GM13977 (cell line): ENCODE data around the gene GATAD2B.
A peak's percentile ranks its signal among the peaks of the same experiment; 100 is the strongest.

Experiments
- DNase-seq: peaks from one replicate; pipeline ENCODE4 v3.0.0; 2012; ENCODE audit warnings: low spot score
- in situ Hi-C: fragments of 300-500 bp; cut with MboI; formaldehyde crosslinking; loops from one replicate; pipeline ENCODE4 v1.12.0; 2022; ENCODE audit warnings: low sequenced_read_pairs, low pct_unique_long_range_greater_than_20kb, mixed read lengths, inconsistent platforms; ENCODE audit not compliant: unreplicated experiment
- TF ChIP-seq, protein P1 (sequence below): IDR thresholded peaks from 2 replicates; pipeline ENCODE4 v1.5.1; 2012; ENCODE audit warnings: mild to moderate bottlenecking, control low read depth; ENCODE audit not compliant: insufficient read depth; ENCODE audit errors: extremely low read depth, missing control alignments

The GATAD2B gene

DNA sequence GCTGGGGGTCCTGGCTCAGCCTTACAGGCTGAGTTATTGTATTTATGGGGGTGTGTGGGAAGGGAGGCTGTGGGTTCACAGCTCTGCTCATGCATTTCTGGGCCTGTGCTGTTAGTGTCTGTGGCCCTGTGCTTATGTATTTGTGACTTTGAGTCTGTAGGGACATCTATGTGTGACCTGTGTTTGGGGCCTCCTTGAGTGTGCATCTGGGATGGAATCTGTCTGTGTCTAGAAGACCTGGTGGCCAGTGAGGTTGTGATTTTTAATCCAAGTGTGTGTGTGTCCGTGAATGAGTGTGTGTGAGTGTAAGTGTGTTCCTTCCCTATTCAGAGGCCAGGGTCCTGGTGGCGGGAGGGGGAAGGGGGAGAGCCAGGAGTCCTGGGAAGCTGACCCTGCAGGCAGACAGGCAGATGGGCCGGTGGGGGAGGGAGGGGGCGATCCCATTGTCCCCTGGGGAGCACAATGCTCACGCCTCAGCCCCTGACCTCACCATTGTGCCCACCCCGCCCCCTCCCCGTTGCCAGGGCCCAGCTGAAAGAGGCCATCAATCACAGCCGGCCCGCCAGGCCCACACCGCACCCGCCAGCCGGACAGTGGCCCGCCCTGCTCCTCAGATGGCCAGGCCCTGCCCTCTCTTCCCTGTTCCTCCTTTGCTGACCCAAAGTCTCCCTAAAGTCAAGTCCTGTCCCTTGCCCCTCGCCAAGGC, 128.0 kb downstream of the GATAD2B start:
- in situ Hi-C loops = loop anchor here (5.0 kb wide), 1 partner anchor 188 kb away; no protein-coding TSS in a partner anchor
- TF ChIP-seq, protein P1, sequence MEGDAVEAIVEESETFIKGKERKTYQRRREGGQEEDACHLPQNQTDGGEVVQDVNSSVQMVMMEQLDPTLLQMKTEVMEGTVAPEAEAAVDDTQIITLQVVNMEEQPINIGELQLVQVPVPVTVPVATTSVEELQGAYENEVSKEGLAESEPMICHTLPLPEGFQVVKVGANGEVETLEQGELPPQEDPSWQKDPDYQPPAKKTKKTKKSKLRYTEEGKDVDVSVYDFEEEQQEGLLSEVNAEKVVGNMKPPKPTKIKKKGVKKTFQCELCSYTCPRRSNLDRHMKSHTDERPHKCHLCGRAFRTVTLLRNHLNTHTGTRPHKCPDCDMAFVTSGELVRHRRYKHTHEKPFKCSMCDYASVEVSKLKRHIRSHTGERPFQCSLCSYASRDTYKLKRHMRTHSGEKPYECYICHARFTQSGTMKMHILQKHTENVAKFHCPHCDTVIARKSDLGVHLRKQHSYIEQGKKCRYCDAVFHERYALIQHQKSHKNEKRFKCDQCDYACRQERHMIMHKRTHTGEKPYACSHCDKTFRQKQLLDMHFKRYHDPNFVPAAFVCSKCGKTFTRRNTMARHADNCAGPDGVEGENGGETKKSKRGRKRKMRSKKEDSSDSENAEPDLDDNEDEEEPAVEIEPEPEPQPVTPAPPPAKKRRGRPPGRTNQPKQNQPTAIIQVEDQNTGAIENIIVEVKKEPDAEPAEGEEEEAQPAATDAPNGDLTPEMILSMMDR = no peak
- DNase-seq = no peak

DNA sequence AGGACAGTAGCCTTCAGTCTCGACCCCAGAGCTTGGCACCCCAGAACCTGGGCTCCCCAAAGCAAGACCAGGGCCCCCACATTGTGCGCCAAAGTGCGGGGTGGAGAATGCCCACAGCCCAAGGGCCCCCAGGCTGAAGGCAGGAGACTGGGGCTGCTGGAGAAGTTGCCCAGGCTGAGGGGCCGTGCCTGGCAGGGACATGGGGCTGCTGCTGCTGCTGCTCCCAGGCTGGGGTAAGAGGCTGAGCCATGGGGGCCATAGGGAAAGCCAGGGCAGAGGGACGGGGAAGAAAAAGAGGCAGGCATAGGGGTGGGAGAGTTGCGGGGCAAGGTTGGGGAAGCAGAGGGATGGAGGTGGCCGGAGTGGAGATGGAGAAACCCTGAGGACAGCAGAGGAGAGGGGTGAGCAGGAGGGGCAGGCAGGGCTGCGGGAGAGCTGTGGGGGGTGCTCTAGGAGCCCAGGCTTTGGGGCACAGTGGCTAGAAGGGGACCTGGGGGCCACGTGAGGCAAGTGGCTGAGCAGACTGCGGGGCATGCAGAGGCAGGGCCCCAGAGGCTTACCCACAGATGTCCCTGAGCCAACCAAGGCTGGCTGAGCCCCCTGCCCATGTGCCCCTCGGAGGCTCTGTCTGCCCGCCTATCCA, 128.7 kb downstream of the GATAD2B start:
- in situ Hi-C loops = no loop called here

DNA sequence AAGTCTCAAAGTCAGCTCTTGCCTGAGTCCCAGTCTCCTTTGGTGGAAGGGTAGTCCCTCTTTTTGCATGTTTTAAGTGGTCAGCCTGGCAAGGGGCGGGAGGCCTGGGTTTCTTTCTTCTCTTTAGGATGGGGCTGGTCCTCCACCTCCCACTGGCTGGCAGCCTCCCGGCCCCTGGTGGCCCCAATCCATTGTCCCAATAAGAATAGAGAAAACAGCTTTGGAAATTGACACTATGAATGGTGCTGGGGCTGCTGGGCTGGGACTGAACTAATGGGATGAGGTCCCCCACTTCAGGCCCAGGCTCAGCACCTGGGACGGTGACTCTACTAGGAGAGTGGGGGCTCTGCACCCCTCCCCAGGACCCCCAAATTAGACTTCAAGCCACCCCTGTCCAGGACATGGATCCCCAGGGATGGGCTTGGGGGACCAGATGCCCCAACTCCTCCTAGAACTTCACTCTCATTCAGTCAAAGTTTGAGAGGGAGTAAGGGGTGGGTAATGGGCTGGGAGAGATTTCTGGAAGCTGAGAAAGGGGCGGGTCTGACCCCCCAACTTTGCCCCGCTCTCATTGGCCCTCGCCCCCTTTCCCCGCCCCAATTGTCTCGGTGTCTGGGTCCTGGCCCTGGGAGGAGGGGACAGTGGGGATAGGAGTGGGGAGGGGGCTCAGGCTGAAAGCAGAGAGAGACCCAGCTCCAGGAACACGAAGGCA, 129.4 kb downstream of the GATAD2B start:
- no peak for DNase-seq
- in situ Hi-C loops = no loop called here
- TF ChIP-seq, protein P1 = no peak

More for the DNA sequence above, 128.7 kb downstream of the GATAD2B start:
- DNase-seq = no peak
- TF ChIP-seq, protein P1 = no peak

DNA sequence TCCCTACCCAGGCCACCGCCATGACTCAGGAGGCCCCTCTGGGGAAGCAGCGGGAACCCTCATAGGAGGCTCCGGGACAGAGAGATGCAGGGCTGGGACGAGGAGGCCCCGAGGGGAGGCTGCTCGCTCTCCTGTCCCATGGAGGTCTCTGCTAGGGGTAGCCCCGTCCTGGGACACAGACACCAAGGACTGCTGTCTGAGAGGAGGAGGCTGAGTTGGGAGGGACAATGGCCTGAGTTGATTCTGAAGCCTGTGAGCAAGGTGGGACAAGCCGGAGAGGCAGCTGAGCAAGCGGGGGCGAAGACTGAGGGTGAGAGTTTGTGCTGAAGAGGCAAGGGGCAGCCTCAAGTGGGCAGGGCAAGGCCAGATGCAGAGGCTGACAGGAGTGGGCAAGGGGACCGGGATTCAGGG, 130.1 kb downstream of the GATAD2B start:
- in situ Hi-C loops = no loop called here
- no peak for DNase-seq
- TF ChIP-seq, protein P1 = no peak

DNA sequence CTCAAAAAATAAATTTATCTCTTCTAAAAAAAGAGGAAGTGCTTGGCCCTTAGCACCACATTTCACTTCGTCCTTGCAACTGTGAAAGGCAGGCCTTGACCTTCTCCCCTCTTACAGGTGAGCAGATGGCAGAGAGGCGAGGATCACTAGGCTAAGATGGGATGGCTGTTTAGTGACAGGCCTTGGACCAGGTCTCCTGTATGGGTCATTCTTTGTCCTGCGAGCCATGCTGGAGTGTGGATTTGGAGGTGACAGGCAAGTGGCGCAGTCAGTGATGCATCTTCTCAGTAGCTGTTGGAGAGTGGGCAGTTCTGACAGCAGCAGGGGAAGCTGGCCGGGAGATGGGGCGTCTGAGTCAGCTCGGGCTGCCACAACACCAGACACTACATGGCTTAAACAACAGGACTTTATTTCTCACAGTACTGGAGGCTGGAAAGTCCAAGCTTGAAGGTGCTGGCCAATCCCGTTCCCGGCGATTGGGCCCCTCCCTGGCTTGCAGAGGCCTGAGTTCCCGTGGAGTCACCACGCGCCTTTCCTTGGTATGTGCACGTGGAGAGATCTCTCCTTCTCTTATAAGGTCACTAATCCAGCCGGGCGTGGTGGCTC, 131.0 kb downstream of the GATAD2B start:
- in situ Hi-C loops = no loop called here
- TF ChIP-seq, protein P1 = no peak
- DNase-seq = peak; percentile 55

DNA sequence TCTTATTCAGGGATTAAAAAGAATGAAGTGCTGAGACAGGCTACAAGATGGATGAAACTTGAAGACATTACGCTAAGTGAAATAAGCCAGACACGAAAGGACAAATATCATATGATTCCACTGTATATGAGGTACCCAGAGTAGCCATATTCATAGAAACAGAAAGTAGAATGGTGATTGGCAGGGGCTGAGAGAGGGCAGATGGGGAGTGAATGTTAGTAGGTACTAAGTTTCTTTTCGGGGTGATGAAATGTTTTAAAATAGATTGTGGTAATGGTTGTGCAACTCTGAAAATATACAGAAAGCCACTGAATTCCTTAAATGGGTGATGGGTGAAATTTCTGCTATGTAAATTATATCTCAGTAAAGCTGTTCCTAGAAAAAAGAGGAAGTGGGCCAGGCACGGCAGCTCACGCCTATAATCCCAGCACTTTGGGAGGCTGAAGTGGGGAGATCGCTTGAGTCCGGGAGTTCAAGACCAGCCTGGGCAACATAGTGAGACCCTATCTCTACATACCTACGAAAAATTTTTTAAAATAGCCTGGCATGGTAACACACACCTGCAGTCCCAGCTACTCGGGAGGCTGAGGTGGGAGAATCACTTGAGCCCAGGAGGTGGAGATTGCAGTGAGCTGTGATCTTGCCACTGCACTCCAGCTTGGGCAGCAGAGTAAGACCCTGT, 131.7 kb downstream of the GATAD2B start:
- TF ChIP-seq, protein P1 = no peak
- in situ Hi-C loops = no loop called here
- peak; percentile 91 for DNase-seq
